H1 (cell line): ENCODE results near the gene C1RL. TPM values are rescaled to one million over a fixed set of nuclear protein-coding genes. Genes with fewer than 3 reads are reported as not detected.

Experiments used
- CTCF ChIA-PET: fragments of 300-600 bp; sonication (Branson Sonifier 250); formaldehyde crosslinking; loops from one replicate; lab custom pipeline; 2021; ENCODE audit not compliant: partially characterized antibody; lab: Charles Lee
- POLR2A ChIA-PET: fragments of 300-600 bp; sonication (Branson Sonifier 250); formaldehyde crosslinking; loops from one replicate; lab custom pipeline; 2021; ENCODE audit warnings: inconsistent platforms; ENCODE audit not compliant: partially characterized antibody; lab: Charles Lee
- DNase-seq, 2 experiments: peaks; one replicate each; pipeline versions ENCODE4 v3.0.0 to v3.0.0-alpha.2; 2010 to 2022; ENCODE audit warnings: low spot score in 2 of 2, low read depth in 1 of 2, mixed read lengths in 1 of 2
- FAIRE-seq: peaks from 2 replicates; lab custom pipeline; 2011; peaks lifted over from hg19 to GRCh38; lab: Jason Lieb, UNC
- H2AFZ ChIP-seq: 2 replicates; pipeline ENCODE4 v1.8.1; 2012; ENCODE audit warnings: low read length, inconsistent platforms
- H2AK5ac ChIP-seq: 2 replicates; pipeline ENCODE4 v1.6.1; 2013; ENCODE audit warnings: low read depth, low read length
- H2BK120ac ChIP-seq: replicated peaks from 2 replicates; pipeline ENCODE3; 2013; ENCODE audit warnings: low read depth, low read length, inconsistent platforms
- H2BK12ac ChIP-seq: 2 replicates; pipeline ENCODE4 v1.6.1; 2013; ENCODE audit warnings: low read depth, low read length
- H2BK15ac ChIP-seq: 2 replicates; pipeline ENCODE4 v1.6.1; 2013; ENCODE audit warnings: low read length
- H2BK20ac ChIP-seq: 2 replicates; pipeline ENCODE4 v1.6.1; 2013; ENCODE audit warnings: low read length
- H2BK5ac ChIP-seq: 2 replicates; pipeline ENCODE4 v1.6.1; 2013; ENCODE audit warnings: low read depth, low read length
- H3K14ac ChIP-seq: 2 replicates; pipeline ENCODE4 v1.6.1; 2013; ENCODE audit warnings: inconsistent platforms; ENCODE audit not compliant: insufficient read length
- H3K18ac ChIP-seq: 2 replicates; pipeline ENCODE4 v1.6.1; 2013; ENCODE audit warnings: low read length; ENCODE audit errors: extremely low read depth
- H3K23ac ChIP-seq: 2 replicates; pipeline ENCODE4 v1.6.1; 2013; ENCODE audit warnings: inconsistent platforms; ENCODE audit not compliant: insufficient read length
- H3K23me2 ChIP-seq: 2 replicates; pipeline ENCODE4 v1.6.1; 2013; ENCODE audit warnings: low read depth, low read length
- H3K27ac ChIP-seq: 2 replicates; pipeline ENCODE4 v1.6.1; 2011; ENCODE audit warnings: low read depth, low read length, inconsistent platforms
- H3K27me3 ChIP-seq, 4 experiments: replicated peaks in 1 of 4; 1 replicate in 1 of 4; 2 replicates in 3 of 4; pipeline versions ENCODE4 v1.6.1 to v1.8.1; 2011 to 2013; ENCODE audit warnings: low read length in 3 of 4, mild to moderate bottlenecking in 3 of 4, inconsistent platforms in 2 of 4, mixed read lengths in 2 of 4, moderate library complexity in 1 of 4; ENCODE audit not compliant: control insufficient read depth in 3 of 4, insufficient read depth in 3 of 4; ENCODE audit errors: extremely low read depth in 1 of 4
- H3K36me3 ChIP-seq, 4 experiments: 2 replicates each; pipeline versions ENCODE4 v1.6.1 to v1.8.1; 2011 to 2013; ENCODE audit warnings: mild to moderate bottlenecking in 4 of 4, low read length in 3 of 4, moderate library complexity in 2 of 4, control low read depth in 1 of 4, inconsistent platforms in 1 of 4; ENCODE audit not compliant: insufficient read depth in 4 of 4, control insufficient read depth in 2 of 4
- H3K4ac ChIP-seq: replicated peaks from 2 replicates; pipeline ENCODE3; 2013; ENCODE audit warnings: low read length, low read depth, mixed read lengths, inconsistent platforms; ENCODE audit not compliant: insufficient read length
- H3K4me1 ChIP-seq, 4 experiments: replicated peaks in 1 of 4; 1 replicate in 1 of 4; 2 replicates in 3 of 4; pipeline versions ENCODE4 v1.6.1 to v1.8.1; 2011 to 2013; ENCODE audit warnings: low read length in 3 of 4, inconsistent platforms in 2 of 4, mixed read lengths in 1 of 4; ENCODE audit not compliant: insufficient read depth in 4 of 4, control insufficient read depth in 3 of 4
- H3K4me2 ChIP-seq, 2 experiments: 2 replicates each; pipeline versions ENCODE4 v1.6.1 to v1.8.1; 2011 to 2013; ENCODE audit warnings: low read depth in 2 of 2, low read length in 2 of 2, control low read depth in 1 of 2, inconsistent platforms in 1 of 2, mild to moderate bottlenecking in 1 of 2; ENCODE audit not compliant: insufficient read depth in 1 of 2
- H3K4me3 ChIP-seq, 4 experiments: fragments of 200-600, 300-600 bp in 1 of 4; sonication (generic), shearing (Covaris generic), sonication (Bioruptor Twin) in 1 of 4; 2 replicates each; pipeline versions ENCODE4 v1.5.1 to v1.8.1; 2011 to 2016; ENCODE audit warnings: low read length in 4 of 4, low read depth in 3 of 4, control low read depth in 2 of 4, inconsistent platforms in 2 of 4, mild to moderate bottlenecking in 2 of 4, mixed read lengths in 1 of 4, moderate library complexity in 1 of 4; ENCODE audit not compliant: insufficient read depth in 2 of 4; ENCODE audit errors: extremely low read depth in 1 of 4
- H3K56ac ChIP-seq: replicated peaks from 2 replicates; pipeline ENCODE3; 2013; ENCODE audit warnings: low read depth, mild to moderate bottlenecking, mixed read lengths, low read length, inconsistent platforms; ENCODE audit not compliant: insufficient read length
- H3K79me1 ChIP-seq: 2 replicates; pipeline ENCODE4 v1.6.1; 2013; ENCODE audit warnings: low read depth, low read length, control low read depth
- H3K79me2 ChIP-seq, 2 experiments: 2 replicates each; pipeline versions ENCODE4 v1.6.1 to v1.8.1; 2012 to 2013; ENCODE audit warnings: low read length in 2 of 2, mild to moderate bottlenecking in 2 of 2, inconsistent platforms in 1 of 2; ENCODE audit not compliant: insufficient read depth in 2 of 2, control insufficient read depth in 1 of 2
- H3K9ac ChIP-seq, 4 experiments: replicated peaks in 1 of 4; 1 replicate in 1 of 4; 2 replicates in 3 of 4; pipeline versions ENCODE4 v1.6.1 to v1.8.1; 2011 to 2013; ENCODE audit warnings: low read depth in 3 of 4, low read length in 3 of 4, control low read depth in 2 of 4, mild to moderate bottlenecking in 2 of 4, moderate library complexity in 2 of 4, inconsistent platforms in 1 of 4; ENCODE audit errors: extremely low read depth in 1 of 4
- H3K9me3 ChIP-seq, 2 experiments: 2 replicates each; pipeline versions ENCODE4 v1.6.1 to v1.8.1; 2012 to 2013; ENCODE audit warnings: mild to moderate bottlenecking in 2 of 2, moderate library complexity in 2 of 2, control low read depth in 1 of 2, inconsistent platforms in 1 of 2, low read depth in 1 of 2, low read length in 1 of 2, mixed read lengths in 1 of 2; ENCODE audit not compliant: insufficient read depth in 2 of 2
- H4K20me1 ChIP-seq, 2 experiments: replicated peaks in 1 of 2; 2 replicates each; pipeline versions ENCODE3 to v1.8.1; 2011 to 2013; ENCODE audit warnings: inconsistent platforms in 2 of 2, low read length in 2 of 2, mild to moderate bottlenecking in 1 of 2; ENCODE audit not compliant: insufficient read depth in 2 of 2, control insufficient read depth in 1 of 2
- H4K5ac ChIP-seq: 2 replicates; pipeline ENCODE4 v1.6.1; 2013; ENCODE audit warnings: low read length, low read depth, mixed read lengths, inconsistent platforms; ENCODE audit not compliant: insufficient read length
- H4K8ac ChIP-seq: 2 replicates; pipeline ENCODE4 v1.8.0; 2013; ENCODE audit warnings: mild to moderate bottlenecking, moderate library complexity, low read length, inconsistent platforms; ENCODE audit not compliant: insufficient read depth; ENCODE audit errors: extremely low read depth
- H4K91ac ChIP-seq: replicated peaks from 2 replicates; pipeline ENCODE3; 2013; ENCODE audit warnings: low read length, mixed read lengths, inconsistent platforms; ENCODE audit not compliant: insufficient read length
- BCL11A ChIP-seq, 2 experiments: IDR thresholded peaks; one replicate each; pipeline ENCODE4 v1.6.1; 2011; ENCODE audit warnings: low read depth in 2 of 2, low read length in 2 of 2, mild to moderate bottlenecking in 2 of 2
- CHD1 ChIP-seq: IDR thresholded peaks from 2 replicates; pipeline ENCODE4 v1.6.1; 2012; ENCODE audit warnings: low read depth, low read length, improper control_type of control experiment
- GABPA ChIP-seq: IDR thresholded peaks from 2 replicates; pipeline ENCODE4 v1.6.1; 2011; ENCODE audit warnings: mild to moderate bottlenecking, low read length, moderate library complexity, borderline replicate concordance; ENCODE audit not compliant: insufficient read depth
- KDM1A ChIP-seq: fragments of 200-600, 300-600 bp; sonication (generic); IDR thresholded peaks from 2 replicates; pipeline ENCODE4 v1.7.1; 2016; ENCODE audit warnings: mild to moderate bottlenecking, low read length, borderline replicate concordance
- NANOG ChIP-seq: IDR thresholded peaks from 2 replicates; pipeline ENCODE4 v1.6.1; 2011; ENCODE audit warnings: low read length, low read depth, mild to moderate bottlenecking, inconsistent platforms; ENCODE audit not compliant: insufficient read depth, poor library complexity, severe bottlenecking
- PHF8 ChIP-seq: fragments of 200-600 bp; sonication (generic); conservative IDR thresholded peaks from 2 replicates; pipeline ENCODE4 v1.7.1; 2012; ENCODE audit warnings: low read depth, mild to moderate bottlenecking, inconsistent platforms, low read length, moderate library complexity
- RFX5 ChIP-seq: IDR thresholded peaks from 2 replicates; pipeline ENCODE4 v1.6.1; 2011; ENCODE audit warnings: low read depth, low read length, improper control_type of control experiment, borderline replicate concordance
- SP2 ChIP-seq: IDR thresholded peaks from 2 replicates; pipeline ENCODE4 v1.6.1; 2012; ENCODE audit warnings: mild to moderate bottlenecking, low read length, inconsistent platforms
- SP4 ChIP-seq: IDR thresholded peaks from 2 replicates; pipeline ENCODE4 v1.6.1; 2012; ENCODE audit warnings: low read length, inconsistent platforms
- WGBS, 2 experiments: shearing (Covaris generic) in 1 of 2; methylation state at CpG; one replicate each; pipeline versions ENCODE4 v1.1.6 to v1.1.7; 2013 to 2015; ENCODE audit warnings: low lambda C conversion rate in 2 of 2, mixed read lengths in 2 of 2, inconsistent platforms in 1 of 2, low coverage in 1 of 2, missing lambda C conversion rate in 1 of 2; ENCODE audit not compliant: insufficient replicate concordance in 2 of 2, insufficient coverage in 1 of 2, insufficient read length in 1 of 2; ENCODE audit errors: extremely low coverage in 1 of 2, missing lambda C conversion rate in 1 of 2; 5-methylcytosine and 5-hydroxymethylcytosine counted together
- polyA plus RNA-seq, 7 experiments: library from polyadenylated mRNA; depleted of rRNA in 3 of 7; stranded (reverse) in 5 of 7; unstranded in 2 of 7; fragments of >200 nt in 5 of 7; fragments of 200-250 nt in 2 of 7; gene quantifications; 1 replicate in 5 of 7; 2 replicates in 1 of 7; 4 replicates in 1 of 7; pipeline versions ENCODE4 v1.2.1 to v1.2.3, GENCODE V29; 2011 to 2013; ENCODE audit warnings: missing spikeins in 2 of 7, mixed read lengths in 2 of 7
- total RNA-seq: library from RNA; stranded (reverse); fragmentation: NEBNext Ultra II Directional; extraction: Animal tissue kit (Norgen Biotek cat#: 25700); gene quantifications from 2 replicates; pipeline ENCODE4 v1.2.1, GENCODE V29; 2021
- TF ChIP-seq, protein P1 (sequence below): IDR thresholded peaks from 2 replicates; pipeline ENCODE4 v1.6.1; 2012; ENCODE audit warnings: inconsistent platforms
- TF ChIP-seq, protein P2 (sequence below): IDR thresholded peaks from 2 replicates; pipeline ENCODE4 v1.6.1; 2012; ENCODE audit warnings: inconsistent platforms

The C1RL gene
- total and polyA plus RNA-seq, 2 of the 8 experiments (the other 6 are each of a cell fraction or from before 2014, with no cell fraction given), result 11.4 to 15.5 TPM

- 17% methylated on average over 19 of the region's 19 CpGs; no CpG with 5 or more reads in 1 of the 2 experiments for WGBS, 2 experiments
- H2BK12ac ChIP-seq, result no peak overlapping the region
- H4K20me1 ChIP-seq, result no peaks in the 10 kb centered on the region
- no peak overlapping the region for H3K14ac ChIP-seq
- peaks cover 0 to 9% (median 5%) of the 10 kb centered on the region in 4 experiments; a peak in 5 of 7 replicates for H3K27me3 ChIP-seq
- H3K23ac ChIP-seq, result no peak overlapping the region
- POLR2A ChIA-PET, result interaction anchor here (0.7 to 3.4 kb wide), 9 partner anchors 11 to 185 kb away, joined by 3 to 21 read pairs (median 7); partner anchors contain the start of genes C12orf57, C1RL and RNU7-1
- H2BK20ac ChIP-seq, result no peak overlapping the region
- H3K4ac ChIP-seq, result no peak overlapping the region
- H3K4me1 ChIP-seq, result peaks cover 0 to 18% (median 7%) of the 10 kb centered on the region in 4 experiments; a peak in 6 of 7 replicates
- no peak overlapping the region; the same call in 1 of the 2 replicates for H3K27ac ChIP-seq
- peak overlapping the region; percentile 87 for H3K18ac ChIP-seq
- peaks cover 19% of the 10 kb centered on the region for H3K23me2 ChIP-seq
- H2AK5ac ChIP-seq, result no peak overlapping the region
- H2AFZ ChIP-seq, result peak overlapping the region; percentile 37; the same call in 1 of the 2 replicates
- no peaks in the 10 kb centered on the region for H3K9me3 ChIP-seq
- H3K9ac ChIP-seq, result peak overlapping the region in 2 of 4 experiments; percentile 38 to 42; a peak in 4 of 7 replicates
- H2BK15ac ChIP-seq, result peak overlapping the region; percentile 92; the same call in 1 of the 2 replicates
- no peak overlapping the region for H3K56ac ChIP-seq
- H3K79me2 ChIP-seq, result no peaks in the 10 kb centered on the region
- DNase-seq (no peak), FAIRE-seq (no peak)
- H3K4me3 ChIP-seq, result peak overlapping the region; percentile 57 to 82 (median 72)
- H3K4me2 ChIP-seq, result peak overlapping the region; percentile 90 to 100
- TF ChIP-seq KDM1A (no peak), NANOG (no peak), RFX5 (no peak), SP2 (no peak), SP4 (no peak), BCL11A (IDR thresholded peaks at IDR 0.05; ENCODE audit: low read depth in 2 of 2, low read length in 2 of 2) (no peak), PHF8 (no peak), GABPA (no peak), CHD1 (no peak)
- TF ChIP-seq, protein P1, sequence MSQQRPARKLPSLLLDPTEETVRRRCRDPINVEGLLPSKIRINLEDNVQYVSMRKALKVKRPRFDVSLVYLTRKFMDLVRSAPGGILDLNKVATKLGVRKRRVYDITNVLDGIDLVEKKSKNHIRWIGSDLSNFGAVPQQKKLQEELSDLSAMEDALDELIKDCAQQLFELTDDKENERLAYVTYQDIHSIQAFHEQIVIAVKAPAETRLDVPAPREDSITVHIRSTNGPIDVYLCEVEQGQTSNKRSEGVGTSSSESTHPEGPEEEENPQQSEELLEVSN, result peak; percentile 83; the same call in 1 of the 2 replicates
- TF ChIP-seq, protein P2, sequence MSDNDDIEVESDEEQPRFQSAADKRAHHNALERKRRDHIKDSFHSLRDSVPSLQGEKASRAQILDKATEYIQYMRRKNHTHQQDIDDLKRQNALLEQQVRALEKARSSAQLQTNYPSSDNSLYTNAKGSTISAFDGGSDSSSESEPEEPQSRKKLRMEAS, result peak; percentile 89
- CTCF ChIA-PET, result interaction anchor here (1.1 to 1.5 kb wide), 4 partner anchors 17 to 21 kb away, joined by 3 to 5 read pairs (median 4); no protein-coding TSS in a partner anchor
- H3K79me1 ChIP-seq, result peaks cover 2% of the 10 kb centered on the region; the same call in 1 of the 2 replicates
- peak overlapping the region; percentile 69 for H4K5ac ChIP-seq
- peaks cover 0 to 5% (median 0%) of the 10 kb centered on the region in 4 experiments; a peak in 2 of 8 replicates for H3K36me3 ChIP-seq
- no peak overlapping the region for H2BK120ac ChIP-seq
- H4K8ac ChIP-seq, result peak overlapping the region; percentile 77
- peak overlapping the region; percentile 85; the same call in 1 of the 2 replicates for H2BK5ac ChIP-seq
- peak overlapping the region; percentile 71 for H4K91ac ChIP-seq
Measured at GRCh38 chr12:7129287-7129871, 20.4 kb upstream of the C1RL start.
